SIG-M5 treated with dmso at 0.1 percent for 504 hours (cell line): ENCODE results near the gene GTF3C6.
A peak's percentile ranks its signal among the peaks of the same experiment; 100 is the strongest.
"Not testable (repeated sequence)": the region's sequence is repeated elsewhere in the genome, so short reads cannot be mapped to it uniquely, and the experiment has no call there.

Experiments used
- DNase-seq: peaks from one replicate; lab custom pipeline; 2025; ENCODE audit not compliant: unreplicated experiment; lab: John Stamatoyannopoulos, UW

GTF3C6 gene

DNA sequence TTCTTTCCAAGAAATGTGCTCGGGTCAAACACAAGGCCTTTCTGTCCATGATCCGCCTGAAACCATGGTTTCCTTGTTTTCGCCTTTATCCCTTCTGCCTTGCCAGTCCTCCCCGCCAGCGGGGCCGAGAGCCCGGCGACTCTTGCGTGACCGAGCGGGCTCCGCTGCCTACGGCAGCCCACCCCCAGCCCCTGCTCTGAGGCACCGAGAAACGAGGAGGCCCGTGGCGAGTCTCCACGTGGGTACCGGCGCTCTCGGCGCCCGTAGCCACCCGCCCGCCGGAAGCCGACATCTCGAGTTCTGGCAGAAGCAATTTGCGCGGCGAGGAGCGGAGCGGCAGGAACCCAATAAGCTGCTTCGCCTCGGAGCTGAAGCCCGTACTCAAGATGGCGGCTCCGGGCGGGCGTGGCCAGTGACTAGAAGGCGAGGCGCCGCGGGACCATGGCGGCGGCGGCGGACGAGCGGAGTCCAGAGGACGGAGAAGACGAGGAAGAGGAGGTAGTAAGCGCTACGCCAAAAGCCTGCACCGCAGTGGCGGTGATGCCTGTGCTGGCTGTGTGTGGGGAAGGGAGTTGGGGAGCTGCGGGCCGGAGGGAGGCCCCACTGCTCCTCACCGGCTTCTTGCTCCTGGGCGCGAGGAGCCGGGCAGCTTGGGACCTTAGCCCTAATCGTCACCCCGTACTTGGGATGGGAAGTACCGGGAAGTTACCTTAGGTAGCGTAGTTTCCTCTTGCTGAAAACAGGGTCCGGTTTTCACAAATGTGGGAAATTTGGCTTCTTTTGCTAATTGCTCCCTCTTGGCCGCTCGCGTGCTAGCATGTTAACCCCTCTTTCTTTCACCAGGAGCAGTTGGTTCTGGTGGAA is at the start of gene GTF3C6:
Gene GTF3C6 (plus strand): TSS at position 378 of the 864 bp plus-strand sequence. CDS start 64 bp downstream, at position 442.
- peak; percentile 91 for DNase-seq

GRCh38 chr6:110930781-110931180 is 27.7 kb upstream of the GTF3C6 start:
- DNase-seq, result no peak

- no peak for DNase-seq
Observed at GRCh38 chr6:110933912-110934311, 24.6 kb upstream of the GTF3C6 start.

DNA sequence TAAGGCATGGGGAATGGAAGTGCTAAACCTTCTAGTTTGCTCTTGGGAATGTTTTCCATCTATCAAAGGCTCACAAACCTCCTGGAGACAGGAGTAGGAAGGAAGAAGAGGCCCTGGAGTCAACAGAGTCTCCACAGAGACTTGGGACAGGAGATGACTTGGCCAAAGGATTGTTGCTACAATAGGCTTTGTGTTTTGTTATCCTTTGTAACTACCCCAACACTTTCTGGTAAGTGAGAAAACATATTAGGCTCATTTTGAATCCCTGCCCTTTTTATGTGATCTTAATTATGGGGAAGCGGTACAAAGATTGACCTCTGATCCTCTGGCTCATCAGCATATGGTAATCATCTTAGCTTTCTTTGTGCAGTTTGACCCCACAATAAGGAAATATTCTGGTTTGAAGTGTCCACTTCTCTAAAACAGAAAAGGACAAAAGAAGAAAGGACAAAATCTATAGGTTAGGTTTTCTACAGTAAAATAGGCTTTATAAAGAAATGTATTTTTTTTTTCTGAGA is 24.1 kb upstream of the GTF3C6 start:
- DNase-seq, result no peak

- no peak for DNase-seq
Observed at GRCh38 chr6:110935171-110935570, 23.3 kb upstream of the GTF3C6 start.

DNA sequence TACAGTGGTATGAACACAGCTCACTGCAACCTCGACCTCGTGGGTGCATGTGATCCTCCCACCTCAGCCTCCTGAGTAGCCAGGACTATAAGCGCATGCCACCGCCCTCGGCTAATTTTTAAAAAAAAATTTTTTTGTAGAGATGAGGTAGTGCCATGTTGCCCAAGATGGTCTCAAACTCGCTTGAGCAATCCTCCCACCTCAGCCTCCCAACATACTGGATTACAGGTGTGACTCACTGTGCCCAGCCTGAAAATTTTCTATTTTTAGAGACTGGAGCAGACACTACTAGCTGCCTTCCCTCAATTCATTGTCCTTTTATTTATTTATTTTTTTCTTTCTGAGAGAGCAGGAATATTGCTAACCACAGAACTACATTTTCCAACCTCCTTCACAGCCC is 20.3 kb upstream of the GTF3C6 start:
- DNase-seq, result no peak

- no peak for DNase-seq
Observed at GRCh38 chr6:110939429-110940200, 18.9 kb upstream of the GTF3C6 start.

DNA sequence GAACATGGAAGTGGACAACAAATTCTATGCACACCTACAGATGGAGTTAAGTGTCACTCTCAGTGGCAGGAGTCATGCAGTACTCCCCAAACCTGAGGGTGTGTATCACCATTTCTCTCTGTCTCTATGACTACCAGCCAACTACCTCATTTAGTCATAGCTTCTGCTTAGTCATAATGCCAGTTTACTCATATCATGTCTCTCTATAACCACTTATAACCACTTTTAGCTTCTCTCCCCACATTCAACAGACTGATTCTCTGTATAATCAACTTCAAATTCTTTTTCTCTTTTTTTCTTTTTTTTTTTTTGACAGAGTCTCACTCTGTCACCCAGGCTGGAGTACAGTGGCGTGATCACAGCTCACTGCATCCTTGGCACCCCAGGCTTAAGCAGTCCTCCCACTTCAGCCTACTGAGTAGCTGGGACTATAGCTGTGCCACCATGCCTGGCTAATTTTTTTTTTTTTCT is 13.8 kb upstream of the GTF3C6 start:
- peak; percentile 91 for DNase-seq

DNA sequence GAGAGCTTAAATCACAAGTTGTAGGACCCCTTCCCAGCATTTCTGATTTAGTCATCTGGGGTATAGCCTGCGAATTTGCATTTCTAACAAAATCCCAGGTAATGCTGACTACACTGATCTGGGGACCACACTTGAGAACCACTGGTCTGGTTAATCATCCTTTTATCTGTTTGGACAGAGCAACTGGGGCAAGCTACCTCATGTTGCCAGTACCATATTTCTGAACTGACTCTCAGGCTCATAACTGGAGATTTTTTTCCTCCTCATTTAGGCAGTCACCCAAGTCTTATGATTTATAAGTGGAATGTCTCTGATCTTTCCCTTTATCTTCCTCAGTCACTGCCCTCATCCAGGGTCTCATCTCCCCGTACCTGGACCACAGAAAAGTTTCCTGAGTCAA is 12.0 kb upstream of the GTF3C6 start:
- DNase-seq, result no peak

- peak; percentile 33 for DNase-seq
Observed at GRCh38 chr6:110949679-110950285, 8.7 kb upstream of the GTF3C6 start.

- DNase-seq, result no peak
Observed at GRCh38 chr6:110950440-110950839, 8.1 kb upstream of the GTF3C6 start.

DNA sequence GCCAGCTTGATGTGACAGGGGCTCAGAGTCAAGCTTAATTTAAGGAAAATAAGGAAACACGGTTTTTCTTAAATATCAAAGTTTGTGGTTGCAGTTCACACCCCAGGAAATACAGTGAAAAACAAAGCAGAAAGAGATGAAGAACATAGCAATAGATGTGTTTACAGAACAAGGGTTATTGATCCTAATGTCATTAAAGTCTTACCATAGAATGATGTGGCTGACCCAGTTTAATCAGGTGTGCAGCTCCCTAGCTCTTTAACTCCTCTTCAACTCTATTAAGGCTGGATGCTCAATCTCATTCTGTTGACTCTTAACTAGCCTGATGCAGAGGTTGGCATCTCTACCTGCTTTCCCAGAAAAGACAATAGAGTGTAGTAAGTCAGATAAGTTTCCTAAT is 7.5 kb upstream of the GTF3C6 start:
- no peak for DNase-seq

DNA sequence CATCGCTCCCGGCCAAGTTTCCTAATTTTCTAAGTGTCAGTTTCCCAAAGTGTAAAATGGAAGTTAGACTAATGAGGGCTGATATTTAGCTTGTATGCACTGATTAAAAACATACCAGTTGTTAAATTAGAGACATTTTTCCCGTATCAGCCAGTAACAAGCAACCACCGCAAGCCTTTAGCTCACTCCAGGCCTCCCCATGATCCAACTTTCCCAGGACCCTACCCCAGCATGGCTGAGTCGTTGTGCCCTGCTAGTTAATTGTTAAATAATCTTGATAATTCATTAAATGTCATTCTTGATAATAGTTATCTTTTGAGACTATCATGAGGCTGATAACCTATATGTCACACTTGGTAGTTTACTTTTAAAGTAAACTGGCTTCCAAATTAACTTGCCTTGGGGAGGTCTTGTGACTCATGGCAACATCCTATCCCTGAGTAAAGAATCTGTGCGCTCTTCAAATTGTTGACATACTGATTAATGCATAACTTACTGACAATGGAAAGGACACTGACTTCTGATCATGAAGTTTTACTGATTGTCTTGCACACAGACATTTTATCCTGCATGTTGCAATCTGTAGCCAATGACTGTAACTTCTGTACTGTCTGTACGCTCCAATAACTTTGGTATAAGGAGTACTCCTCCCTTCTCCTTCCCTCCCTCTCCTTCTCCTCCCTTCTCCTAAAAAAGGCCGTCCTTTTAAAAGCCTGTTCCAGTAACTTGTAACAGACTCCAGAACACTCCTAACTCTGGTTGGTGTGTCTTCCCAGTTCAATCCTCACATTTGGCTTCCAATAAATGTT is 6.3 kb upstream of the GTF3C6 start:
- no peak for DNase-seq

- DNase-seq, result no peak
Observed at GRCh38 chr6:110953633-110954303, 4.7 kb upstream of the GTF3C6 start.

- no peak for DNase-seq
Observed at GRCh38 chr6:110960014-110960390, 1.5 kb downstream of the GTF3C6 start.

- DNase-seq, result not testable (repeated sequence)
Observed at GRCh38 chr6:110962636-110963035, 4.1 kb downstream of the GTF3C6 start.

GRCh38 chr6:110965629-110966229 is 7.2 kb downstream of the GTF3C6 start:
- no peak for DNase-seq

- DNase-seq, result not testable (repeated sequence)
Observed at GRCh38 chr6:110968661-110969060, 10.2 kb downstream of the GTF3C6 start.

DNA sequence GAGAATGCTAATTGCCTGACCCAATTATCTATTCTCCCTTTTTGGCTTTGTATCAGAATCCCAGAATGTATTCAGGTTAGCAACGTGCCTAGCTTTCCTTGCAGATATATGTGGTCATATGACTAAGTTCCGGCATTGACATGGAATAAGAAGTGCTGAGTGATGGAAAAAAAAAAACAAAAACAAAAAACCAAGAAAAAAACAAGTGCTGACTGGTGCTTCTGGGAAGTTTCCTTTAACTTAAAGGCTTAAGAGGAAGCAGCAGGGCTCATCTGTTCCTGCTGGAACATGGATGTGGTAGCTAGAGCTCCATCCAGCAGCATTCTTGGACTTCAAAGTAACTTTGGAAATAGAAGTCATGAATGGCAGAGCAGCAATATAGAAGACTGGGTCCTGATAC is 13.0 kb downstream of the GTF3C6 start:
- DNase-seq, result no peak

DNA sequence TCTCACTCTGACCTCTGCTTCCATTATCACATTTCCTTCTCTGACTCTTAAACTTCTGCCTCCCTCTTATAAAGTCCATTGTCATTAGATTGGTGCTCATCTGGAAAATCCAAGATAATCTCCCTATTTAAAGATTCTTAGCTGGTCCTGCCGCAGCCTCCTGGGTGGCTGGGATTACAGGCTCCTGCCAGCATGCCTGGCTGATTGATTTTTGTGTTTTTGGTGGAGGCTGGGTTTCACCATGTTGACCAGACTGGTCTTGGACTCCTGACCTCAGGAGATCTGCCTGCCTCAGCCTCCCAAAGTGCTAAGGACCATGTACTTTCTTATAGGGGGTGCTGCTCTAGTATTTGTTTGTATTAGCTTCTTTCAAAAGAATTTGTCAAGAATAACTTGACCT is 18.1 kb downstream of the GTF3C6 start:
- no peak for DNase-seq
